Stromal cell of bone marrow (primary cell): ENCODE measurements around the gene AKTIP.
A peak's percentile ranks its signal among the peaks of the same experiment; 100 is the strongest.

ENCODE experiments used
- DNase-seq: peaks from one replicate; pipeline ENCODE4 v3.0.0-alpha.2; 2012; ENCODE audit warnings: low read depth

AKTIP gene

GRCh38 chr16:53480394-53480793 lies 22.6 kb downstream of the AKTIP start:
- DNase-seq: no peak

GRCh38 chr16:53478965-53479364 lies 24.0 kb downstream of the AKTIP start:
- no peak for DNase-seq

GRCh38 chr16:53476867-53477266 lies 26.1 kb downstream of the AKTIP start:
- no peak for DNase-seq

GRCh38 chr16:53465606-53466280 lies 37.3 kb downstream of the AKTIP start:
- DNase-seq: peak; percentile 22

GRCh38 chr16:53458635-53459034 lies 44.4 kb downstream of the AKTIP start:
- DNase-seq: no peak

GRCh38 chr16:53457670-53458069 lies 45.3 kb downstream of the AKTIP start:
- DNase-seq: no peak

- DNase-seq: no peak
These were observed 46.4 kb downstream of the AKTIP start for GRCh38 chr16:53456625-53457024.

- DNase-seq: no peak
These were observed 49.1 kb downstream of the AKTIP start for GRCh38 chr16:53453928-53454327.

- no peak for DNase-seq
These were observed 53.0 kb downstream of the AKTIP start for GRCh38 chr16:53449816-53450517.

GRCh38 chr16:53446090-53446489 lies 56.9 kb downstream of the AKTIP start:
- no peak for DNase-seq

- DNase-seq: no peak
These were observed 57.5 kb downstream of the AKTIP start for GRCh38 chr16:53445534-53445933.
